HepG2 (cell line): ENCODE results near the gene SRRM4. TPM values are rescaled to one million over a fixed set of nuclear protein-coding genes. Genes with fewer than 3 reads are reported as not detected.

ENCODE experiments used
- ATAC-seq: fragments of 200-7000 bp; cut with Tn5 transposase; 3 replicates; pipeline ENCODE4 v1.9.1; 2020; ENCODE audit warnings: mild to moderate bottlenecking, moderate library complexity
- BruUV-seq: library from RNA; stranded (reverse); fragments of 400-500 nt; replicated peaks from 2 replicates; lab custom pipeline; 2021; lab: Mats Ljungman, UMichigan
- CTCF ChIA-PET: fragments of 300-600 bp; formaldehyde crosslinking; extraction: SDS; loops from one replicate; lab custom pipeline; 2021; ENCODE audit warnings: low total read pairs, inconsistent platforms, low intra/inter-chr PET ratio; lab: Yijun Ruan, JAX
- POLR2A ChIA-PET: fragments of 350-600 bp; sonication (Branson Sonifier 250); formaldehyde crosslinking; loops from one replicate; lab custom pipeline; 2020; ENCODE audit warnings: antibody characterized with exemption, inconsistent platforms; lab: Yijun Ruan, JAX
- DNase-seq: peaks from one replicate; pipeline ENCODE4 v3.0.0-alpha.2; 2015; ENCODE audit warnings: low spot score
- FAIRE-seq: peaks from 3 replicates; lab custom pipeline; 2011; peaks lifted over from hg19 to GRCh38; lab: Jason Lieb, UNC
- H2AFZ ChIP-seq: one replicate; pipeline ENCODE4 v1.6.1; 2011; ENCODE audit warnings: low read length, inconsistent platforms
- H3K27ac ChIP-seq: fragments of 300-600 bp; 3 replicates; pipeline ENCODE4 v1.8.0; 2011; ENCODE audit warnings: mixed run types, mild to moderate bottlenecking, mixed read lengths, low read length, inconsistent platforms; ENCODE audit not compliant: insufficient read depth; ENCODE audit errors: extremely low read length
- H3K27me3 ChIP-seq, 2 experiments: fragments of 200-600 bp in 1 of 2; 2 replicates in 1 of 2; 3 replicates in 1 of 2; pipeline versions ENCODE4 v1.6.0 to v1.8.0; 2011; ENCODE audit warnings: low read length in 2 of 2, mild to moderate bottlenecking in 2 of 2, moderate library complexity in 2 of 2, inconsistent platforms in 1 of 2; ENCODE audit not compliant: insufficient read depth in 2 of 2, control insufficient read depth in 1 of 2
- H3K36me3 ChIP-seq, 2 experiments: fragments of 200-600 bp in 1 of 2; replicated peaks in 1 of 2; 2 replicates in 1 of 2; 3 replicates in 1 of 2; pipeline versions ENCODE4 v1.5.1 to v1.8.0; 2011; ENCODE audit warnings: low read length in 2 of 2, inconsistent platforms in 1 of 2; ENCODE audit not compliant: insufficient read depth in 2 of 2, control insufficient read depth in 1 of 2
- H3K4me1 ChIP-seq: 2 replicates; pipeline ENCODE4 v1.5.1; 2012; ENCODE audit warnings: low read length, inconsistent platforms; ENCODE audit not compliant: insufficient read depth
- H3K4me2 ChIP-seq: 2 replicates; pipeline ENCODE4 v1.6.0; 2011; ENCODE audit warnings: low read depth, low read length, inconsistent platforms
- H3K4me3 ChIP-seq, 3 experiments: fragments of 200-600 bp in 1 of 3; sonication (generic), shearing (Covaris generic) in 1 of 3; replicated peaks in 1 of 3; 2 replicates each; pipeline ENCODE4 v1.5.1; 2011 to 2016; ENCODE audit warnings: low read length in 3 of 3, inconsistent platforms in 2 of 3, low read depth in 2 of 3, mild to moderate bottlenecking in 2 of 3, control low read depth in 1 of 3, mixed read lengths in 1 of 3; ENCODE audit not compliant: insufficient read depth in 1 of 3
- H3K79me2 ChIP-seq: one replicate; pipeline ENCODE4 v1.6.1; 2011; ENCODE audit warnings: low read length, inconsistent platforms; ENCODE audit not compliant: insufficient read depth
- H3K9ac ChIP-seq: 2 replicates; pipeline ENCODE4 v1.6.0; 2011; ENCODE audit warnings: mild to moderate bottlenecking, low read depth, low read length, inconsistent platforms; ENCODE audit not compliant: insufficient read depth
- H3K9me3 ChIP-seq: 2 replicates; pipeline ENCODE4 v1.5.1; 2012; ENCODE audit warnings: mild to moderate bottlenecking, low read length
- H4K20me1 ChIP-seq: 2 replicates; pipeline ENCODE4 v1.6.0; 2011; ENCODE audit warnings: inconsistent platforms, mild to moderate bottlenecking, low read length, moderate library complexity; ENCODE audit not compliant: insufficient read depth
- FIP1L1 ChIP-seq: fragments of 200-400 bp; formaldehyde crosslinking; IDR thresholded peaks from 2 replicates; pipeline ENCODE4 v1.6.1; 2018; ENCODE audit warnings: low read depth, mild to moderate bottlenecking, low read length, moderate library complexity, borderline replicate concordance; ENCODE audit not compliant: insufficient read depth
- FOXP1 ChIP-seq, 2 experiments: fragments of 450-650 bp in 1 of 2; IDR thresholded peaks; 2 replicates each; pipeline ENCODE4 v1.6.1; 2017 to 2018; ENCODE audit warnings: antibody characterized with exemption in 1 of 2
- JDP2 ChIP-seq: sonication (generic); formaldehyde crosslinking; IDR thresholded peaks from 2 replicates; pipeline ENCODE4 v1.8.1; 2022; ENCODE audit warnings: missing genetic modification reagents, borderline replicate concordance
- JUNB ChIP-seq: sonication (generic); formaldehyde crosslinking; IDR thresholded peaks from 2 replicates; pipeline ENCODE4 v1.8.0; 2022; ENCODE audit warnings: missing genetic modification reagents, mild to moderate bottlenecking, borderline replicate concordance
- KLF6 ChIP-seq: IDR thresholded peaks from 2 replicates; pipeline ENCODE4 v1.8.0; 2016; ENCODE audit warnings: missing biosample characterization, missing genetic modification reagents
- PAX8 ChIP-seq: sonication (generic); formaldehyde crosslinking; IDR thresholded peaks from 2 replicates; pipeline ENCODE4 v1.8.0; 2022; ENCODE audit warnings: mild to moderate bottlenecking, missing genetic modification reagents, borderline replicate concordance
- U2AF2 ChIP-seq: fragments of 200-400 bp; formaldehyde crosslinking; IDR thresholded peaks from 2 replicates; pipeline ENCODE4 v1.6.1; 2017; ENCODE audit warnings: low read depth, mild to moderate bottlenecking, low read length
- ZNF234 ChIP-seq: sonication (generic); formaldehyde crosslinking; conservative IDR thresholded peaks from 2 replicates; pipeline ENCODE4 v1.5.1; 2020; ENCODE audit warnings: mild to moderate bottlenecking, missing genetic modification reagents
- ZNF337 ChIP-seq: sonication (generic); formaldehyde crosslinking; IDR thresholded peaks from 2 replicates; pipeline ENCODE4 v1.5.1; 2020; ENCODE audit warnings: missing genetic modification reagents, low read depth, mild to moderate bottlenecking, borderline replicate concordance
- ZNF720 ChIP-seq: sonication (generic); formaldehyde crosslinking; IDR thresholded peaks from 2 replicates; pipeline ENCODE4 v1.4.0; 2020; ENCODE audit warnings: missing genetic modification reagents
- ZNF878 ChIP-seq: sonication (generic); formaldehyde crosslinking; IDR thresholded peaks from 2 replicates; pipeline ENCODE4 v1.8.1; 2023; ENCODE audit warnings: mild to moderate bottlenecking, missing genetic modification reagents, moderate library complexity
- WGBS: methylation state at CpG from one replicate; pipeline ENCODE4 v1.1.6; 2017; ENCODE audit warnings: low lambda C conversion rate; 5-methylcytosine and 5-hydroxymethylcytosine counted together
- in situ Hi-C: cut with HindIII; loops from 2 replicates; pipeline ENCODE4 v1.10.0; 2017; ENCODE audit warnings: low pct_unique_long_range_greater_than_20kb; ENCODE audit not compliant: extremely low pct_ligation_motif_present
- intact Hi-C: fragments of 100-400 bp; cut with micrococcal nuclease; formaldehyde crosslinking; loops from one replicate; pipeline ENCODE4 v1.10.0; 2022; ENCODE audit not compliant: unreplicated experiment
- polyA plus RNA-seq, 8 experiments: library from polyadenylated mRNA; depleted of rRNA in 3 of 8; stranded (reverse) in 7 of 8; unstranded in 1 of 8; fragments of >200 nt; fragmentation: Illumina TruSeq in 4 of 8; extraction: Trizol in 4 of 8; gene quantifications; 2 replicates each; pipeline versions ENCODE4 v1.2.1 to v1.2.3, GENCODE V29; 2011 to 2016; ENCODE audit warnings: low read depth in 4 of 8, missing spikeins in 1 of 8, mixed read lengths in 1 of 8; ENCODE audit not compliant: insufficient read depth in 1 of 8
- total RNA-seq, 5 experiments: library from RNA; depleted of rRNA; stranded (reverse); fragments of >200 nt; fragmentation: Illumina TruSeq; extraction: Trizol; gene quantifications; 2 replicates each; pipeline ENCODE4 v1.2.3, GENCODE V29; 2016; ENCODE audit warnings: low read depth in 1 of 5
- TF ChIP-seq, protein P1 (sequence below): sonication (generic); formaldehyde crosslinking; IDR thresholded peaks from 2 replicates; pipeline ENCODE4 v1.4.0; 2020; ENCODE audit warnings: missing genetic modification reagents
- TF ChIP-seq, protein P2 (sequence below): sonication (generic); formaldehyde crosslinking; IDR thresholded peaks from 2 replicates; pipeline ENCODE4 v1.4.0; 2020; ENCODE audit warnings: missing genetic modification reagents

The SRRM4 gene
- total and polyA plus RNA-seq, 2 of the 13 experiments (the other 11 are each of a cell fraction or from before 2014, with no cell fraction given) = not detected

DNA sequence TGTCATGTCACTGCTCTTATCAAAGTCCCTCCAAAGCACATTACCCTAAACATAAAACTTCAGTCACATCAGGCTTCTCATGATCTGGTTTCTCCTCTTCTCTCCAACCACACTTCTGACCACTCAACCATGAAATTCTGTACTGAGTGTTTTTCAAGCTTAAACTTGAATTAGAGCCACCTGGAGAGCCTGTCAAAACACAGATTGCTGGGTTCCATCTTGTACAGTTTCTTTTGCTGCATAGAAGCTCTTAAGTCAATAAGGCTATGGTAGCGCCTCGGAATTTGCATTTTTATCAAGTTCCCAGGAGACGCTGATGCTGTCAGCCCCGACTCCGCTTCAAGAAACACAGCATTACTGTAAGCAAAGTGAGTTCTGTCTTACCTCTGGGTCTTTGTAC is 16.4 kb upstream of the SRRM4 start (continued):
- TF ChIP-seq, protein P1, sequence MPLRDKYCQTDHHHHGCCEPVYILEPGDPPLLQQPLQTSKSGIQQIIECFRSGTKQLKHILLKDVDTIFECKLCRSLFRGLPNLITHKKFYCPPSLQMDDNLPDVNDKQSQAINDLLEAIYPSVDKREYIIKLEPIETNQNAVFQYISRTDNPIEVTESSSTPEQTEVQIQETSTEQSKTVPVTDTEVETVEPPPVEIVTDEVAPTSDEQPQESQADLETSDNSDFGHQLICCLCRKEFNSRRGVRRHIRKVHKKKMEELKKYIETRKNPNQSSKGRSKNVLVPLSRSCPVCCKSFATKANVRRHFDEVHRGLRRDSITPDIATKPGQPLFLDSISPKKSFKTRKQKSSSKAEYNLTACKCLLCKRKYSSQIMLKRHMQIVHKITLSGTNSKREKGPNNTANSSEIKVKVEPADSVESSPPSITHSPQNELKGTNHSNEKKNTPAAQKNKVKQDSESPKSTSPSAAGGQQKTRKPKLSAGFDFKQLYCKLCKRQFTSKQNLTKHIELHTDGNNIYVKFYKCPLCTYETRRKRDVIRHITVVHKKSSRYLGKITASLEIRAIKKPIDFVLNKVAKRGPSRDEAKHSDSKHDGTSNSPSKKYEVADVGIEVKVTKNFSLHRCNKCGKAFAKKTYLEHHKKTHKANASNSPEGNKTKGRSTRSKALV (CRISPR knock-in tag) = no peak

GRCh38 chr12:118970856-118971255 is 10.5 kb upstream of the SRRM4 start:
- no peak overlapping the region for H3K4me2 ChIP-seq
- H3K27me3 ChIP-seq = no peaks in the 10 kb centered on the region
- FAIRE-seq = no peak
- H3K36me3 ChIP-seq = no peaks in the 10 kb centered on the region
- H2AFZ ChIP-seq = no peak overlapping the region
- no peaks in the 10 kb centered on the region for H3K4me1 ChIP-seq
- intact Hi-C loops (no loop called here), in situ Hi-C loops (no loop called here)
- no peaks in the 10 kb centered on the region for H4K20me1 ChIP-seq
- DNase-seq = no peak
- TF ChIP-seq ZNF878 (CRISPR knock-in tag) = no peak
- TF ChIP-seq ZNF337 (CRISPR knock-in tag) = no peak
- TF ChIP-seq ZNF234 (CRISPR knock-in tag) = no peak
- no peak for TF ChIP-seq JDP2 (CRISPR knock-in tag)
- TF ChIP-seq, protein P2, sequence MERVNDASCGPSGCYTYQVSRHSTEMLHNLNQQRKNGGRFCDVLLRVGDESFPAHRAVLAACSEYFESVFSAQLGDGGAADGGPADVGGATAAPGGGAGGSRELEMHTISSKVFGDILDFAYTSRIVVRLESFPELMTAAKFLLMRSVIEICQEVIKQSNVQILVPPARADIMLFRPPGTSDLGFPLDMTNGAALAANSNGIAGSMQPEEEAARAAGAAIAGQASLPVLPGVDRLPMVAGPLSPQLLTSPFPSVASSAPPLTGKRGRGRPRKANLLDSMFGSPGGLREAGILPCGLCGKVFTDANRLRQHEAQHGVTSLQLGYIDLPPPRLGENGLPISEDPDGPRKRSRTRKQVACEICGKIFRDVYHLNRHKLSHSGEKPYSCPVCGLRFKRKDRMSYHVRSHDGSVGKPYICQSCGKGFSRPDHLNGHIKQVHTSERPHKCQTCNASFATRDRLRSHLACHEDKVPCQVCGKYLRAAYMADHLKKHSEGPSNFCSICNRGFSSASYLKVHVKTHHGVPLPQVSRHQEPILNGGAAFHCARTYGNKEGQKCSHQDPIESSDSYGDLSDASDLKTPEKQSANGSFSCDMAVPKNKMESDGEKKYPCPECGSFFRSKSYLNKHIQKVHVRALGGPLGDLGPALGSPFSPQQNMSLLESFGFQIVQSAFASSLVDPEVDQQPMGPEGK (CRISPR knock-in tag) = no peak
- no peak for TF ChIP-seq FOXP1 (IDR thresholded peaks at IDR 0.05)
- TF ChIP-seq FOXP1 (CRISPR knock-in tag; IDR thresholded peaks at IDR 0.05) = no peak
- TF ChIP-seq JUNB = no peak
- TF ChIP-seq PAX8 (CRISPR knock-in tag) = no peak
- TF ChIP-seq U2AF2 = no peak
- no peak for TF ChIP-seq ZNF720
- no peak for TF ChIP-seq KLF6 (CRISPR knock-in tag)
- TF ChIP-seq FIP1L1 = no peak
- ATAC-seq = no peak
- H3K9ac ChIP-seq = no peak overlapping the region
- H3K79me2 ChIP-seq = no peaks in the 10 kb centered on the region
- 0% methylated on average over 5 of the region's 5 CpGs for WGBS
- H3K27ac ChIP-seq = no peak overlapping the region
- H3K4me3 ChIP-seq = no peak overlapping the region
- BruUV-seq = no TSS peak
- no peaks in the 10 kb centered on the region for H3K9me3 ChIP-seq
- ChIA-PET CTCF (no interaction called here), POLR2A (no interaction called here)
